IgD-negative memory B cell (primary cell): ENCODE data around the gene UAP1L1. TPM values are rescaled to one million over a fixed set of nuclear protein-coding genes. Genes with fewer than 3 reads are reported as not detected.

Experiments
- H3K27ac Mint-ChIP-seq, 3 donors: one replicate each; pipeline ENCODE4 v1.8.0; 2020 to 2022; ENCODE audit warnings: mild to moderate bottlenecking in 3 of 3, mixed read lengths in 3 of 3, moderate library complexity in 1 of 3
- H3K27me3 Mint-ChIP-seq: one replicate; pipeline ENCODE4 v1.8.0; 2021; ENCODE audit warnings: mixed read lengths
- H3K36me3 Mint-ChIP-seq: one replicate; pipeline ENCODE4 v1.8.0; 2020; ENCODE audit warnings: mild to moderate bottlenecking, mixed read lengths
- H3K4me1 Mint-ChIP-seq, 3 donors: one replicate each; pipeline ENCODE4 v1.8.0; 2020 to 2022; ENCODE audit warnings: mixed read lengths in 3 of 3, mild to moderate bottlenecking in 1 of 3
- H3K4me3 Mint-ChIP-seq, 4 donors: one replicate each; pipeline ENCODE4 v1.8.0; 2020 to 2022; ENCODE audit warnings: mild to moderate bottlenecking in 4 of 4, mixed read lengths in 4 of 4, moderate library complexity in 3 of 4
- H3K9me3 Mint-ChIP-seq, 3 donors: one replicate each; pipeline ENCODE4 v1.8.0; 2020 to 2021; ENCODE audit warnings: mixed read lengths in 3 of 3, mild to moderate bottlenecking in 1 of 3
- polyA plus RNA-seq: library from polyadenylated mRNA; unstranded; fragments of 300-500 nt; fragmentation: Illumina TruSeq; gene quantifications from one replicate; pipeline ENCODE4 v1.2.3, GENCODE V29; 2021

The UAP1L1 gene
- polyA plus RNA-seq, 1 donor from 2014 or later: 3.0 TPM

GRCh38 chr9:137037035-137037434 lies 40.3 kb upstream of the UAP1L1 start:
- Mint-ChIP-seq H3K36me3 (no peaks in the 10 kb centered on the region), H3K27me3 (no peaks in the 10 kb centered on the region), H3K27ac (no peak overlapping the region), H3K9me3 (no peaks in the 10 kb centered on the region), H3K4me3 (no peak overlapping the region), H3K4me1 (peaks cover 14 to 19% (median 14%) of the 10 kb centered on the region in 3 donors)

- Mint-ChIP-seq H3K27ac (no peak overlapping the region), H3K36me3 (no peaks in the 10 kb centered on the region), H3K4me1 (peaks cover 12 to 17% (median 14%) of the 10 kb centered on the region in 3 donors)
These were observed 39.8 kb upstream of the UAP1L1 start for GRCh38 chr9:137037483-137037882.

GRCh38 chr9:137038916-137039315 lies 38.4 kb upstream of the UAP1L1 start:
- H3K36me3 Mint-ChIP-seq: no peaks in the 10 kb centered on the region
- no peak overlapping the region for H3K4me3 Mint-ChIP-seq
- H3K27ac Mint-ChIP-seq: no peak overlapping the region
- no peaks in the 10 kb centered on the region for H3K9me3 Mint-ChIP-seq
- H3K27me3 Mint-ChIP-seq: peaks cover 6% of the 10 kb centered on the region
- H3K4me1 Mint-ChIP-seq: peaks cover 6 to 9% (median 9%) of the 10 kb centered on the region in 3 donors

More at GRCh38 chr9:137037483-137037882, 39.8 kb upstream of the UAP1L1 start:
- H3K4me3 Mint-ChIP-seq: no peak overlapping the region
- H3K27me3 Mint-ChIP-seq: no peaks in the 10 kb centered on the region
- H3K9me3 Mint-ChIP-seq: no peaks in the 10 kb centered on the region

GRCh38 chr9:137039611-137040366 lies 37.5 kb upstream of the UAP1L1 start:
- no peaks in the 10 kb centered on the region for H3K9me3 Mint-ChIP-seq
- no peak overlapping the region for H3K4me3 Mint-ChIP-seq
- no peaks in the 10 kb centered on the region for H3K36me3 Mint-ChIP-seq
- peaks cover 12% of the 10 kb centered on the region for H3K27me3 Mint-ChIP-seq
- H3K27ac Mint-ChIP-seq: no peak overlapping the region
- peaks cover 3 to 6% (median 5%) of the 10 kb centered on the region in 3 donors for H3K4me1 Mint-ChIP-seq

GRCh38 chr9:137040568-137040967 lies 36.7 kb upstream of the UAP1L1 start:
- Mint-ChIP-seq H3K4me1 (peaks cover 0 to 4% (median 4%) of the 10 kb centered on the region in 3 donors), H3K9me3 (no peaks in the 10 kb centered on the region), H3K36me3 (no peaks in the 10 kb centered on the region), H3K27ac (no peak overlapping the region), H3K27me3 (peaks cover 17% of the 10 kb centered on the region), H3K4me3 (no peak overlapping the region)

GRCh38 chr9:137041124-137041523 lies 36.2 kb upstream of the UAP1L1 start:
- peaks cover 0 to 4% (median 4%) of the 10 kb centered on the region in 3 donors for H3K4me1 Mint-ChIP-seq
- H3K27ac Mint-ChIP-seq: no peak overlapping the region
- no peaks in the 10 kb centered on the region for H3K9me3 Mint-ChIP-seq
- H3K27me3 Mint-ChIP-seq: peaks cover 17% of the 10 kb centered on the region
- no peaks in the 10 kb centered on the region for H3K36me3 Mint-ChIP-seq
- no peak overlapping the region for H3K4me3 Mint-ChIP-seq

- Mint-ChIP-seq H3K27ac (no peak overlapping the region), H3K36me3 (no peaks in the 10 kb centered on the region), H3K9me3 (no peaks in the 10 kb centered on the region), H3K4me1 (peaks cover 4 to 8% (median 7%) of the 10 kb centered on the region in 3 donors), H3K4me3 (no peak overlapping the region), H3K27me3 (peaks cover 24% of the 10 kb centered on the region)
These were observed 34.3 kb upstream of the UAP1L1 start for GRCh38 chr9:137042751-137043727.

- H3K27me3 Mint-ChIP-seq: peaks cover 24% of the 10 kb centered on the region
- peaks cover 4 to 8% (median 7%) of the 10 kb centered on the region in 3 donors for H3K4me1 Mint-ChIP-seq
- no peak overlapping the region for H3K27ac Mint-ChIP-seq
- H3K4me3 Mint-ChIP-seq: no peak overlapping the region
- H3K36me3 Mint-ChIP-seq: no peaks in the 10 kb centered on the region
- no peaks in the 10 kb centered on the region for H3K9me3 Mint-ChIP-seq
These were observed 33.3 kb upstream of the UAP1L1 start for GRCh38 chr9:137044037-137044436.

GRCh38 chr9:137044502-137045177 lies 32.7 kb upstream of the UAP1L1 start:
- H3K4me3 Mint-ChIP-seq: peak overlapping the region in 3 of 4 donors; percentile 50 to 75 (median 63)
- H3K27me3 Mint-ChIP-seq: peaks cover 28% of the 10 kb centered on the region
- peaks cover 4 to 8% (median 7%) of the 10 kb centered on the region in 3 donors for H3K4me1 Mint-ChIP-seq
- H3K27ac Mint-ChIP-seq: peak overlapping the region in 2 of 3 donors; percentile 29 to 47
- no peaks in the 10 kb centered on the region for H3K36me3 Mint-ChIP-seq
- no peaks in the 10 kb centered on the region for H3K9me3 Mint-ChIP-seq

GRCh38 chr9:137045294-137046087 lies 31.8 kb upstream of the UAP1L1 start:
- Mint-ChIP-seq H3K4me3 (peak overlapping the region in 3 of 4 donors; percentile 47 to 75 (median 50)), H3K27me3 (peaks cover 31% of the 10 kb centered on the region), H3K36me3 (no peaks in the 10 kb centered on the region), H3K4me1 (peaks cover 4 to 8% (median 7%) of the 10 kb centered on the region in 3 donors), H3K9me3 (no peaks in the 10 kb centered on the region), H3K27ac (peak overlapping the region in 1 of 3 donors; percentile 29)

GRCh38 chr9:137046088-137046787 lies 31.1 kb upstream of the UAP1L1 start, which contains the start of gene NPDC1:
TSS of gene NPDC1 (minus strand) at chr9:137046177. CDS start at chr9:137045989, 188 bp downstream.
- no peaks in the 10 kb centered on the region for H3K9me3 Mint-ChIP-seq
- peak within 1 kb of the TSS in 2 of 3 donors; percentile 83 to 86 for H3K27ac Mint-ChIP-seq
- H3K36me3 Mint-ChIP-seq: no peaks in the 10 kb centered on the region
- peaks cover 31% of the 10 kb centered on the region for H3K27me3 Mint-ChIP-seq
- H3K4me1 Mint-ChIP-seq: peaks cover 4 to 8% (median 7%) of the 10 kb centered on the region in 3 donors
- peak within 1 kb of the TSS; percentile 47 to 75 (median 60) for H3K4me3 Mint-ChIP-seq

- Mint-ChIP-seq H3K4me3 (no peak overlapping the region), H3K27ac (no peak overlapping the region), H3K36me3 (no peaks in the 10 kb centered on the region), H3K27me3 (peaks cover 30% of the 10 kb centered on the region), H3K9me3 (no peaks in the 10 kb centered on the region), H3K4me1 (peaks cover 4 to 8% (median 7%) of the 10 kb centered on the region in 3 donors)
These were observed 28.4 kb upstream of the UAP1L1 start for GRCh38 chr9:137048655-137049543.
